ENCODE results near the gene MMP23B. TPM values are rescaled to one million over a fixed set of nuclear protein-coding genes. Genes with fewer than 3 reads are reported as not detected.

MMP23B gene
- total RNA-seq, 2 donors from 2014 or later, result 9.5 to 11.0 TPM

GRCh38 chr1:1677718-1678580 lies 46.0 kb downstream of the MMP23B start:
- ATAC-seq (peak; percentile 8 to 42), DNase-seq (no peak)
- intact Hi-C loops (cut with DNase I), result no loop called here

GRCh38 chr1:1678581-1679380 lies 46.8 kb downstream of the MMP23B start:
- ATAC-seq (peak in 1 of 2 donors; percentile 8), DNase-seq (no peak)
- intact Hi-C loops (cut with DNase I), result no loop called here

- intact Hi-C loops (cut with DNase I), result no loop called here
- no peak for ATAC-seq
Observed at GRCh38 chr1:1680031-1680911, 48.3 kb downstream of the MMP23B start.

GRCh38 chr1:1680912-1681273 lies 48.9 kb downstream of the MMP23B start:
- ATAC-seq, result no peak
- DNase-seq, result peak; percentile 2
- intact Hi-C loops (cut with DNase I), result no loop called here

More at GRCh38 chr1:1680031-1680911, 48.3 kb downstream of the MMP23B start:
- no peak for DNase-seq

GRCh38 chr1:1683104-1683905 lies 51.3 kb downstream of the MMP23B start:
- intact Hi-C loops (cut with DNase I), result no loop called here
- DNase-seq (no peak), ATAC-seq (no peak)

Other genes starting within 250 kb of the MMP23B start
- 10 to 100 TPM; 56.0 to 89.0 TPM for gene CCNL2, start 232.8 kb upstream of the MMP23B start, total RNA-seq
- 100 to 1,000 TPM; 112 to 134 TPM for gene MRPL20, start 224.9 kb upstream of the MMP23B start, total RNA-seq
- gene ANKRD65, start 210.9 kb upstream of the MMP23B start, total RNA-seq, result 1 to 10 TPM; 2.2 to 3.0 TPM
- 10 to 100 TPM; 24.9 to 66.4 TPM for gene VWA1, start 196.5 kb upstream of the MMP23B start, total RNA-seq
- 1 to 10 TPM; 1.7 to 2.4 TPM for gene ATAD3C, start 182.5 kb upstream of the MMP23B start, total RNA-seq
- 1 to 10 TPM; 6.9 to 7.3 TPM for gene ATAD3B, start 160.4 kb upstream of the MMP23B start, total RNA-seq
- gene ATAD3A, start 120.0 kb upstream of the MMP23B start, total RNA-seq, result 10 to 100 TPM; 14.1 to 24.3 TPM
- gene TMEM240, start 91.5 kb upstream of the MMP23B start, total RNA-seq, result 1 to 10 TPM; 4.6 to 5.4 TPM
- 100 to 1,000 TPM; 107 to 118 TPM for gene SSU72, start 57.3 kb upstream of the MMP23B start, total RNA-seq
- gene FNDC10, start 32.0 kb upstream of the MMP23B start, total RNA-seq, result 1 to 10 TPM; 1.3 to 2.5 TPM
- 10 to 100 TPM; 56.4 to 58.1 TPM for gene MIB2, start 16.7 kb upstream of the MMP23B start, total RNA-seq
- 10 to 100 TPM; 17.0 to 18.8 TPM for gene CDK11B, start 26.8 kb downstream of the MMP23B start, total RNA-seq
- 10 to 100 TPM; 15.3 to 24.6 TPM for gene SLC35E2B, start 60.6 kb downstream of the MMP23B start, total RNA-seq
- 10 to 100 TPM; 19.1 to 21.1 TPM for gene CDK11A, start 92.2 kb downstream of the MMP23B start, total RNA-seq
- 10 to 100 TPM; 39.4 to 53.9 TPM for gene NADK, start 146.3 kb downstream of the MMP23B start, total RNA-seq

Measured in left cardiac atrium (tissue), 4 donors.